KG1 (cell line): Measurements from ENCODE around the gene CDK1.
"Not testable (repeated sequence)": the region's sequence is repeated elsewhere in the genome, so short reads cannot be mapped to it uniquely, and the experiment has no call there.

Experiments
- DNase-seq: peaks from one replicate; lab custom pipeline; 2025; lab: John Stamatoyannopoulos, UW

Gene CDK1

DNA sequence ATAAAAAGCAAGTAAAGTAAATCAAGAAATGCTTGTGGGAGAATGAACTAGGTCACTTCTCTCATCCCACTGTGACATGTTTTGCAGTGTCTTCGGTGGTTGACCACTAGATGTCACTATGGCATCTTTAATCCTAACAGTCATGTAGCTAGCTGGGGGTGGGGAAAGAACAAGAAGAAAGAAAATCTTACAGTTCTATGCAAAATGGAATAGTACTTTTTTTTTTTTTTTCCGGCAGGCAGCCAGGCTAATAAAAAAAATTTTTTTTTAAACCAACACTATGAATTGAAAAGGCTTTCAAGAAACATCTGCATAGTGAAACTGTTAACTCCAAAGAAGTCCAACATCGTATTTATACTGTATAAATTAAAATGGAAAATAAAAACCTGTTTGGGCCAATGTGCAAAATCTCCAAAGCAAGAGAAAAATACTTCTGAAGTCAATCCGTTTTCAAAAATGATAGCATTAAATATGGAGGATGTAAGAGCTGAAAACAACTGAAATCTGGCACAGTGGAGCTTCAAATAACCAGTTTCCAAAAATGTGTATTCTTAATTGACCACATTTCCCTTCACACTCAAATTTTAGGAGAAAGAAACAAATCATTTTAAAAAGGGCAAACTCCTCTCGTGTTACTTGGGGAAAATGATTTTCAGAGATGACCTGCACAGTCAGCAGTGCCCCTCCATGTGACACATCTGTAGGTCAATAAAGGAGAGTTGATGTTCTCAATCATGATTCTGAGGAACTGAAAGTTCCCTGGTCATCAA is 38.5 kb downstream of the CDK1 start:
- peak; percentile 40 for DNase-seq

DNA sequence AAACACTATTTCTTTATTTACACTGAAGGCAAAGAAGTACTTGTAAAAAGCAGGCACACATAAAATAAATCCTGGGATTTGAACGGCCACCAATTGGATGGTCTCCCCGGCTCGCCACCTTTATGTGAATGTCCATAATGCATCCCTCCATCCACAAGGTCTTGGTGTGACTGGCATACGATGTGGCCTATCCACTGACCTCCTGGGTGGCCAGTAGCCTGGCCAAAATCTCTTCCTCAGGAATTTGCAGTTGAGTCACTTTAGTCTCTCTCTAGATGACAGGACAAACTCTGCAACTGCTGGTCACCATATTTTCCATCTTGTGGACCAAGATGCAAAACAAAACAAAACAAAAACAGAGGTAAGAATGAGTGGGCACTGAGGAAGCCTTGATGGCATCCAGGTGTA is 39.1 kb downstream of the CDK1 start:
- DNase-seq = no peak

DNA sequence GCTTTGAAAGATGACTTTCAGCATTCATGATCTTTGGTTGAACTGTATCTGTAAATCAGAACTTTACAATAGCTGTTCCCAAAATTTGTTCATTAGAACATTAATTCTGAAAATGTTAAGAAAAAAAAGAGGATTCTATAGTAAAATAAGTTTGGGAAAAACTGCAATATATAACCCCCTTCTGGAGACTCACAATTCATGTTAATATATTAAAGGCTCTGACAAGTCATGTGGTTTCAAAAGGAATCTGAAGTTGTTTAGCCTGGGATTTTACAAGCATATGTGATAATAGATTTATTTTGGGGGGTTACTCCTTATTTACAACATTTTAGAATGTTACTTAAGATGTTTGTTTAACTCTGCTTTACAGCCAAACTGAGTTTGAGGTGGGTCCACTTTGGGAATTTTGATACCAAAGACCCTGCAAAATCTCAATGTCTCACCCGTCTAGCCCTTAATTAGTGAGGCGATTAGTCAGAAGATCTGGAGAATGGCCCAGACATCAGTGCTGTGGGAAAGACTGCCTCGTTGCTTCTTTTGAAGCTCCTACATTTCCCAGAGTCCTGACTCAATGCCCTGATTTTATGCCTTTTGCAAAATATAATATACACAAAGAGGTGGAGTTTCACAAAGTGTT is 40.0 kb downstream of the CDK1 start:
- no peak for DNase-seq

DNA sequence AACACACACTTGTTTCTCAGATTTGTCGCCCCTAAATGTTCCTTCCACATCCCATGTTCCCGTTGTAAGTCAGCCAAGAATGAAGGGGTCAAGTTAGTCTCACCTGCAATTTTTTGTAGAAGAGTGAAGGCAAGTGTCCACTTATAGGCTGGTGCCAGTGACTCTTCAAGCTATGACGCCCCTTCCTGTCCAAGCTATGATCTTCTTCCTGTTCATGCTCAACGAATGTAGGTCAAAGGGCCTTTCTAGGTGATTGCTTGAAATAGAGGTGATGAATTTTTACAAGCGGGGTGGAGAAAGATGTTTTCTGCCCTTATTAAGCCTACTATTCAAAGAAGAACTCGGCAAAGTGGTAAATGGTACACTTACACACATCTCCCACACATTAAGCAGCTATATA is 41.0 kb downstream of the CDK1 start:
- no peak for DNase-seq

DNA sequence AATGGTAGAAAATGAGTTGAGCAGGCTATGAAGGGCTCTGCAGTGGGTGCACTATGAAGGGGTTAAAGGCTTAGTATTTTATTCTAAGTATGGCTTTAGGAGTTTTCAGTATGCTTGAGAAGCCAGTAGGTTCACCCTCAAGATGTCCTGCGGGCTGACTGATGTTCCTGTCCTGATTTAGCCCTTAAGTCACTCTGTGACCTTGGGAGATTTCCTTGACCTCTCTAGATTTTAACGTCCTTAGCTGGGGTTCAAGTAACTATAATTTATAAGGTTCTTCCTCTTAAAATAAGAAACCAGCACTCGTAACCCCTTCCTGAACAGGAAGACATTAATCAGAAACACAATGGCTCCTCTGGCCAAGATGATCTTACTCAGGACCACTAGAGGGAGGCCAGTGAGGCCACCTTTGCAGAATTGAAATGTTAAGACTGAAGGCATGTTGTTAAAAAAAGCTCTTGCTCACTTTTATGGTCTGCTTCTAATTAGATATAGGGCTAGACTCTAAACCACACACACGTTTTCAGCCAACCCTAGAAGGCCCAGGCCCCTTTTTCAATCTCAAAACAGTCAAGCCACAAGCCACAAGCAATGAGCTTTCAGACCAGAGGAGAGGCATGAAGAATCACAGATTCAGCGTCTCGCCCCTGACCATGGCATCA is 41.9 kb downstream of the CDK1 start:
- DNase-seq = no peak

DNA sequence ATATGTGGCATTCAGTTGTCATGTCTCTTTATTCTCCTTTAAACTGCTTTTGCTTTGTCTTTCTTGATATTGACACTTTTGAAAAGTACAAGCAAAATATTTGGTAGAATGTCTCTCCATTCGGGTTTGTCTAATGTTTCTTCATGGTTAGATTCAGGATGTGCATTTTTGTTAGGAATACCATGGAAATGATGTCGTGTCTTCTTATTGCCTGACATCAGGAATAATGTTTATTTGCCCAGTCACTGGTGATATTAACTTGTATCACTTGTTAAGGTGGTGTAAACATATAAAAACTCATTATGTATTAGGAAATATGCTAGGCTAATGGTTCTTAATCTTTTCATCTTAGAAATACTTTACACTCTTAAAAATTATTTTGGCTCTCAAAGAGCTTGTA is 43.4 kb downstream of the CDK1 start:
- DNase-seq = no peak

DNA sequence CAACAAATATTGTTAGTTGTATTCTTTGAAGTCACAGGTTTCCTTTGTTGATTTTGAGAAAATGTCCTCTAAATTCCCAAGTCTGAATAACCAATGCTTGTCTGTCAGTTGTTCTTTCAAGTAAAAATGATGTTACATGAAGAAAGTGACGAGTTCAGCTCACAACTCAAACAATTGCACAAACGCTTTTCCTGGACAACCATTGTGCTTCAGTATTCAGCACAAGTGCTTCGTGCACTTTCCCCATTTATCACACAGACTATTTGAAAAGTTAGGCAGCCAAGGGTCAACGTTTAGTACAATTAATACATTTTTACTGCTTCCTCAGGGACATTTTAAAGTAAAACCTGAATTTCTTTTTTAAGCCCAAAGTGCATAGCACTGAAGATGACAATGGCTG is 44.5 kb downstream of the CDK1 start:
- DNase-seq = no peak

DNA sequence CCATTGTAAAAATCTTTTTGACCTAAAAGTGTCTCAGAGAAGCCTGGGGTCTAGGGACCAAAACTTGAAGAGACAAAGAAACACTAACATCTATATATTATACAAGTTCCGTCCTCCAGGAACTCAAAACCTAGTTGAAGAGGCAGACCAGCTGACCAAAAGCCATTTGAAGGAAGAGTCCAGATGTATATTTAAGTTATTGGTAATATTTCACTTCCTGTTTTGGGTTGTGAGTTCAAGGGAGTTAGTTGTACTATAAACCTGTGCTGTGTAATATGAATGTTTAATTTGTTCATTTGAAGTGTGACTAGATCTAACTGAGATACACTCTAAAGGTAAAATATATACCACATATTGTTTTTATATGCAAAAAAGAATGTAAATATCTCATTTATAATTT is 45.0 kb downstream of the CDK1 start:
- no peak for DNase-seq

DNA sequence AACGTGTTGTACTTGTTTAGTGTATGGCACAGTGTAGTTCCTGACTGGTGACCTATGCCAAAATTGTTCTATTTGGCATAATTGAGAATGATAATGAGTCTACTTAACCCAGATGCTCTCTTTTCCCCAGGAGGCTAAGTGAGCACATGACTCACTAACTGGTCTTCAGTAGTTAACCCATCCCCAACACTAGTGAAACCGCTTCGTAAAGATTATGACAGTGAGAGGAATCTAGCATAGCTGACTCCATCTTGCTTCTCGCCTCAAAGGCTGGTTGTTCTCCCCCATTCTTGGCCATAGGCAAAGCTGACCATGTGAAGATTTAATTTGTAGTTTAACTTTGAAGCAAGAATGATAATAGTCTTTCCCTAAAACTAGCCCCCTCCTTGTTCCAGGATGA is 47.2 kb downstream of the CDK1 start:
- no peak for DNase-seq

DNA sequence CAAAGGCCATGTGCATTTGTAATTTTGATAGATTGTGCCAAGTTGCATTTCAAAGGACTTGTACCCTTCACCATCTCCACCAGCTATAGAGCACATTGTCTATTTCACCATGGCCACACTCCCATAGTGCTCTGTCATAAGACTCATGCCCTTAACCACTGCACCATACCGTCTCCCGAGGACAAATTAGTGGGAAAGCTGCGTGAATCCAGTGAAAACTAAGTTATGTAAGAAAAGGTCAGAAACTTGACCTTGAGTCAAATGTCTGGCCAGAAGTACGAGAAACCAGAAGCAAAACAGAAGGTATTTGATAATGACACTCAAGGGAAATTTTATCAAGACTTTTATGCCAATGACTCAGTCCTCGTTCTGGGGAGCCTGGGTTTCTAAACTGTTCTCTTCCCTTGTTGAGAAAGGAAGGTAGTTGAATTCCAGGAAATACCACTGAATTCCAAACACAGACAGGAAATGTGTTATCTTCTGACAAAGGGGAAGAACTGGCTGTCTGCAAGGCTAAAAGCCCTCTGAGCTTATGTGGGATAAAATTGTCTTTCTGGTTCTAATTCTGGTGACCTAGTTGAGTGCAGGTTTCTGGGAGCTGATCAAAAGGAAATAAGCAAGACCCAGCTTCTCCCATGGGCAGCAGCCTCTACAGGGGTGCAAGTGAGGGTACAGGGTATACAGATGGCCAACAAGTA is 49.7 kb downstream of the CDK1 start:
- no peak for DNase-seq

DNA sequence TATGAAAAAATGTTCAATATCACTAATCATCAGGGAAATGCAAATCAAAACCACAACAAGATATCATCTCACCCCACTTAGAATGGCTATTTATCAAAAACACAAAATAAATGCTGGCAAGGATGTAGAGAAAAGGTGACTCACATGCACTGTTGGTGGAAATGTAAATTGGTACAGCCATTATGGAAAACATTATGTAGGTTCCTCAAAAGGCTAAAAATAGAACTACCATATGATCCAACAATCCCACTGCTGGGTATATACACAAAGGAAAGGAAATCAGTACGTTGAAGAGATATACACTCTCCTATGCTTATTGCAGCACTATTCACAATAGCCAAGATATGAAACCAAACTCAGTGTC is 50.2 kb downstream of the CDK1 start:
- DNase-seq = no peak

DNA sequence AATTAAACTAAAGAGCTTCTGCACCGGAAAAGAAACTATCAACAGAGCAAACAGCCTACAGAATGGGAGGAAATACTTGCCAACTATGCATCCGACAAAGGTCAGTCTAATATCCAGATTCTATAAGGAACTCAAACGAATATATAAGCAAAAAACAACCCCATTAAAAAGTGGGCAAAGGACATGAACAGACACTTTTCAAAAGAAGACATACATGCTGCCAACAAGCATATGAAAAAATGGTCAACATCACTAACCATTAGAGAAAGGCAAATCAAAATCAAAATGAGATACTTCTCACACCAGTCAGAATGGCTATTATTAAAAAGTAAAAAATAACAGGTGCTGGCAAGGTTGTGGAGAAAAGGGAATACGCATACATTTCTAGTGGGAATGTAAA is 53.9 kb downstream of the CDK1 start:
- not testable (repeated sequence) for DNase-seq

DNA sequence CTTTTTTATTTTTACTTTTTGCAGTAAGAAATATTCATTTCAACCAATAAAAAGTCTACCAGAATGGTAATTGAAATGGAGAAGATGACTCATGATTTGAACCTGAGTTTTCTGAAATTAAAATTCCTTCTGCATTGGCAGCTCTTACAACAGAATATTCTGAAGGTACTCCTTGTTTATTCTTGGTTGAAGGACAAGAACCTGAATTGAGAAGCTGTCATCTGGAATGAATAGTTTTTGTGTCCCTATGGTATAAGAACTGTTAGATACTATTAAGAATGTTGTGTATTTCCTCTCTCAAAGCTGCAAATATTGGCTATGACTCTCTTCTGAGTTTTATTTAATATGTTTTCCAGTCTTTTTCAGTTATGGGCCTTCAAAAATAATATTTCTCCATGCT is 56.1 kb downstream of the CDK1 start:
- no peak for DNase-seq

DNA sequence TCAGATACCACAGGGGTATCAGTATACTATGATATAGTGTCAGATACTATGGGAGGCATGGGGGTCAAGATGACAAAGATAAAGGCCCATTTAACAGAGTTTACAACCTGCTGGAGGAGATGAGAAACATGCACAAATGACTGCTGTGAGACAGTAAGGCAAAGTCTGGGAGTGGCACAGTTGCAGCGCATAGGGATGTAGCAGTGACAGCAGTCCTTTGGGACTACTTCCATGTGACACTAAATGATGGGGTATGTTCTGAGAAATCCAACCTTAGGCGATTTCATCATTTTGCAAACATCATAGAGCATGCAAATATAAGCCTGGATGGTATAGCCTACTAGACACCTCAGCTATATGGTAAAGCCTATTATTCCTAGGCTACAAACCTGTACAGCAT is 56.8 kb downstream of the CDK1 start:
- DNase-seq = no peak

DNA sequence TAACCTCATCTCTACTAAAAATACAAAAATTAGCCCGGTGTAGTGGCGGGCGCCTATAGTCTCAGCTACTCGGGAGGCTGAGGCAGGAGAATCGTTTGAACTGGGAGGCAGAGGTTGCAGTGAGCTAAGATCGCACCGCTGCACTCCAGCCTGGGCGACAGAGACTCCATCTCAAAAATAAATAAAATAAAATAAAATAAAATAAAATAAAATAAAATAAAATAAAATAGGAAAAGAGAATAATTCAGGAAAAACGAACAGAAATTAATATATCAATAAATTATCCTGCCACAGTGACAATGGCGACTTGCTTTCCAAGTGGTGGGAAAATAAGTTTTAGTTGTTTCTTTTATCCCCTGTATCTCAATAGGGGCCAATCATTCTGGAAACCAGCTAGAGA is 62.9 kb downstream of the CDK1 start:
- DNase-seq = not testable (repeated sequence)

DNA sequence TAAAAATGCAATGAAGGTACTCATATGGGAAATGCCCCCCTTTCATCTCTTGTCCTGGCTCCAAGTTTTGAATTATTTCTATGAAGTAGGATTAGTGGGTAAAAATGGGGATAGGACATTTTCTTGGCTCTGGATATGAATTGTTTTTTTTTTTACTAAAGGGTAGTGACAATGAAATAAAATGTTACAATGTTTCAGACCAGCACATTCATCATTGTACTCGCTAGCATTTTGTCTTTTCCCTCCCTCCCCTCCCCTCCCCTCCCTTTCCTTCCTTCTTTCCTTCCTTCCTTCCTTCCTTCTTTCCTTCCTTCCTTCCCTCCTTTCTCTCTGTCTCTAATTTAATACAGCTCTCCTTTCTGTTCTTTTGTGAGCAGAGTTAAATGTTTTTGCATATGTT is 64.4 kb downstream of the CDK1 start:
- DNase-seq = no peak
